SH-SY5Y (cell line): Measurements from ENCODE around the gene MBP.

Experiments
- GATA2 ChIP-seq: IDR thresholded peaks from 2 replicates; pipeline ENCODE4 v1.6.1; 2011; ENCODE audit warnings: mild to moderate bottlenecking, low read depth, low read length
- GATA3 ChIP-seq: IDR thresholded peaks from 2 replicates; pipeline ENCODE4 v1.6.1; 2011; ENCODE audit warnings: low read depth, mild to moderate bottlenecking, low read length, moderate library complexity

MBP gene

GRCh38 chr18:77098538-77099174 lies 33.9 kb downstream of the MBP start:
- TF ChIP-seq GATA2 (no peak), GATA3 (no peak)

- TF ChIP-seq GATA2: no peak
Observed at GRCh38 chr18:77098029-77098428, 34.6 kb downstream of the MBP start.

- TF ChIP-seq GATA2 (no peak), GATA3 (no peak)
Observed at GRCh38 chr18:77096936-77097886, 35.4 kb downstream of the MBP start.

- TF ChIP-seq GATA2: no peak
- TF ChIP-seq GATA3: no peak
Observed at GRCh38 chr18:77095391-77096371, 36.9 kb downstream of the MBP start.

GRCh38 chr18:77093586-77093985 lies 39.0 kb downstream of the MBP start:
- no peak for TF ChIP-seq GATA3
- TF ChIP-seq GATA2: no peak

- TF ChIP-seq GATA3: no peak
- no peak for TF ChIP-seq GATA2
Observed at GRCh38 chr18:77093067-77093430, 39.5 kb downstream of the MBP start.

GRCh38 chr18:77092104-77093066 lies 40.2 kb downstream of the MBP start:
- no peak for TF ChIP-seq GATA3
- no peak for TF ChIP-seq GATA2

GRCh38 chr18:77091366-77091765 lies 41.2 kb downstream of the MBP start:
- TF ChIP-seq GATA2 (no peak), GATA3 (no peak)

- no peak for TF ChIP-seq GATA3
- TF ChIP-seq GATA2: no peak
Observed at GRCh38 chr18:77090546-77091174, 41.9 kb downstream of the MBP start.

GRCh38 chr18:77089723-77090285 lies 42.8 kb downstream of the MBP start:
- TF ChIP-seq GATA3: no peak

- TF ChIP-seq GATA2 (no peak), GATA3 (no peak)
Observed at GRCh38 chr18:77088963-77089722, 43.4 kb downstream of the MBP start.

GRCh38 chr18:77087393-77088141 lies 45.0 kb downstream of the MBP start:
- TF ChIP-seq GATA2 (no peak), GATA3 (no peak)
